MCF 10A (cell line): ENCODE data around the gene TNFRSF4. TPM values are rescaled to one million over a fixed set of nuclear protein-coding genes. Genes with fewer than 3 reads are reported as not detected.

ENCODE experiments used
- BruUV-seq: library from RNA; stranded (reverse); fragments of 400-500 nt; replicated peaks from 2 replicates; lab custom pipeline; 2021; lab: Mats Ljungman, UMichigan
- CTCF ChIA-PET: fragments of 300-600 bp; sonication (Branson Sonifier 250); formaldehyde crosslinking; extraction: SDS; loops from one replicate; lab custom pipeline; 2021; ENCODE audit warnings: antibody characterized with exemption, inconsistent platforms; lab: Yijun Ruan, JAX
- POLR2A ChIA-PET: fragments of 300-600, 350-650 bp; sonication (Branson Sonifier 250); formaldehyde crosslinking; extraction: SDS; loops from one replicate; lab custom pipeline; 2020; ENCODE audit warnings: antibody characterized with exemption, inconsistent platforms; lab: Yijun Ruan, JAX
- DNase-seq: peaks from one replicate; pipeline ENCODE4 v3.0.0-alpha.2; 2018; ENCODE audit not compliant: unreplicated experiment
- H3K27ac Mint-ChIP-seq: one replicate; pipeline ENCODE4 v1.8.0; 2022; ENCODE audit warnings: mild to moderate bottlenecking, low read depth, mixed read lengths; ENCODE audit not compliant: unreplicated experiment
- H3K27me3 Mint-ChIP-seq: one replicate; pipeline ENCODE4 v1.8.0; 2022; ENCODE audit warnings: mixed read lengths; ENCODE audit not compliant: insufficient read depth, unreplicated experiment
- H3K36me3 Mint-ChIP-seq: one replicate; pipeline ENCODE4 v1.8.0; 2022; ENCODE audit warnings: mild to moderate bottlenecking, moderate library complexity, mixed read lengths; ENCODE audit not compliant: insufficient read depth, unreplicated experiment
- H3K4me1 Mint-ChIP-seq: one replicate; pipeline ENCODE4 v1.8.0; 2022; ENCODE audit warnings: mixed read lengths; ENCODE audit not compliant: insufficient read depth, unreplicated experiment
- H3K4me3 Mint-ChIP-seq: one replicate; pipeline ENCODE4 v1.8.0; 2022; ENCODE audit warnings: mild to moderate bottlenecking, moderate library complexity, mixed read lengths; ENCODE audit not compliant: unreplicated experiment
- H3K9me3 Mint-ChIP-seq: one replicate; pipeline ENCODE4 v1.8.0; 2022; ENCODE audit warnings: mixed read lengths; ENCODE audit not compliant: unreplicated experiment
- intact Hi-C: fragments of 100-400 bp; cut with micrococcal nuclease; formaldehyde crosslinking; loops from 2 replicates; pipeline ENCODE4 v1.14.1; 2022
- total RNA-seq: library from RNA; stranded (reverse); gene quantifications from 2 replicates; pipeline ENCODE4 v1.2.3, GENCODE V29; 2022
- TF ChIP-seq, protein P1 (sequence below): fragments of 200-600 bp; IDR thresholded peaks from one replicate; pipeline ENCODE4 v1.8.0; 2022; ENCODE audit warnings: antibody characterized with exemption, mild to moderate bottlenecking; ENCODE audit not compliant: unreplicated experiment

Gene TNFRSF4
- total RNA-seq, 1 experiment from 2014 or later: not detected

DNA sequence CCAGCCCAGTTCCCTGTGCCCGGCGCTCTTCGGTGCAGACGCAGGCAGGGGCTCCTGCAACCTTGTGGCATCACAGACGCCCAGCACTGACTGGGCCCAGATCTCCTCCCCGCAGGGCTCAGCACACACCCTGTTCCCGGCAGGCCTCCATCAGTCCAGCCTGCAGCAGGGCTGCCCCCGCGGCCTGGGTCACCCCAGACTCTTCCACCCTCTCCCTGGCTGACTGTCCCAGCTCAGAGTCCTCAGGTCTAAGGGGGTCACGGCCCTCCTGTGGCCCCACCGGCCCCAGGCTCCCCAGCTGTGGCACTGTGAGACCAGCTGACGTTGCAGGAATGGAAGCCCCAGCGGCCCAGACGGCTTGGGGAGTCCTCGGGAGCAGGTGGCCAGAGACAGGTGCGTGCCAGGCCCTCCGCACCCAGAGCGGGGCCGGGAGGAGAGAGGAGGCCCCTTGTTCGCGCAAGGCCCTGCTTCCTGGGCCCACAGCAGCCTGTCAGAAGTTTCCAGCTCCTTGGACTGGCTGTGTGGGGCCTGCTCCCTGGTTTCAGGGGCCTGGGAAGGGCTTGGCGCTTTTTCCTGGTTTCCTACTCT, 22.3 kb upstream of the TNFRSF4 start:
- no peaks in the 10 kb centered on the region for H3K4me1 Mint-ChIP-seq
- H3K27me3 Mint-ChIP-seq: no peaks in the 10 kb centered on the region
- H3K4me3 Mint-ChIP-seq: no peak overlapping the region
- DNase-seq: no peak
- no peak overlapping the region for H3K27ac Mint-ChIP-seq
- BruUV-seq: no TSS peak
- ChIA-PET POLR2A (no interaction called here), CTCF (no interaction called here)
- H3K36me3 Mint-ChIP-seq: peaks cover 10% of the 10 kb centered on the region
- H3K9me3 Mint-ChIP-seq: no peaks in the 10 kb centered on the region
- TF ChIP-seq, protein P1, sequence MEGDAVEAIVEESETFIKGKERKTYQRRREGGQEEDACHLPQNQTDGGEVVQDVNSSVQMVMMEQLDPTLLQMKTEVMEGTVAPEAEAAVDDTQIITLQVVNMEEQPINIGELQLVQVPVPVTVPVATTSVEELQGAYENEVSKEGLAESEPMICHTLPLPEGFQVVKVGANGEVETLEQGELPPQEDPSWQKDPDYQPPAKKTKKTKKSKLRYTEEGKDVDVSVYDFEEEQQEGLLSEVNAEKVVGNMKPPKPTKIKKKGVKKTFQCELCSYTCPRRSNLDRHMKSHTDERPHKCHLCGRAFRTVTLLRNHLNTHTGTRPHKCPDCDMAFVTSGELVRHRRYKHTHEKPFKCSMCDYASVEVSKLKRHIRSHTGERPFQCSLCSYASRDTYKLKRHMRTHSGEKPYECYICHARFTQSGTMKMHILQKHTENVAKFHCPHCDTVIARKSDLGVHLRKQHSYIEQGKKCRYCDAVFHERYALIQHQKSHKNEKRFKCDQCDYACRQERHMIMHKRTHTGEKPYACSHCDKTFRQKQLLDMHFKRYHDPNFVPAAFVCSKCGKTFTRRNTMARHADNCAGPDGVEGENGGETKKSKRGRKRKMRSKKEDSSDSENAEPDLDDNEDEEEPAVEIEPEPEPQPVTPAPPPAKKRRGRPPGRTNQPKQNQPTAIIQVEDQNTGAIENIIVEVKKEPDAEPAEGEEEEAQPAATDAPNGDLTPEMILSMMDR: no peak
- intact Hi-C loops: no loop called here

DNA sequence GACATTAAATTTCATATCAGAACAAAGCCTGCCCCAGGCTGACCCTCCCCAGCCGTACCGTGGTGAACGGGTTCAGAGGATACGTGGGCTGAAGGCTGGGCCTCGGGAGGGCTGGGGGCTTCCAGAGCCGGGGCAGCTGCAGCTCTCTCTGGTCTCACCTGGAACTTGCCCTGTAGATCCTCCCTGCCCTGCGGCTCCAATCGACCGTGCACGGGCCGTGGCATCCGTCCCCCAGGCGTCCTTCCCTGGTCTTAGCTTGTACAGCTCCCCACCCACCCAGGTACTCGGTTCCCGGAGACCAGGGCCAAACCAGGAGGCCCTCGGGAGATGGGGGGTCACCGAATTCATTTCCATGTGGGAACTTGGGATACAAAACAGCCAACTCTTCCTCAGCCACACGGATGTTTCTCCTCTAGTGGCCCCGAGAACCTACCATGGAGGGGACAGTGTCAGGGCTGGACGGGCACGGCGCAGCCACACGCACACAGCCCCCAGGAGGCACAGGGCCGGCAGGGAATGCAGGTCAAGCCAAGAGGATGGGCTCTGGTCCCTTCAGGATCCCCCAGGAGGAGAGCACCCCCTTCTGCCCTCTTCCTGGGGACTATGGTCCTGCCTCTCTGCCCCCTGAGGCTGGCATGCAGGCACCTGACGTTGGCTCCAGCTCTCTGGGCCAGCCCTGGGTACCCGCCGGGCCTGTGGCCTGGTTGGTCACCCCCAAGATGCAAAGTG, 21.2 kb upstream of the TNFRSF4 start:
- ChIA-PET CTCF (no interaction called here), POLR2A (no interaction called here)
- Mint-ChIP-seq H3K4me1 (no peaks in the 10 kb centered on the region), H3K9me3 (no peaks in the 10 kb centered on the region), H3K36me3 (peaks cover 10% of the 10 kb centered on the region), H3K27me3 (no peaks in the 10 kb centered on the region), H3K4me3 (no peak overlapping the region), H3K27ac (no peak overlapping the region)
- DNase-seq: no peak
- TF ChIP-seq, protein P1: no peak
- BruUV-seq: no TSS peak
- intact Hi-C loops: no loop called here

DNA sequence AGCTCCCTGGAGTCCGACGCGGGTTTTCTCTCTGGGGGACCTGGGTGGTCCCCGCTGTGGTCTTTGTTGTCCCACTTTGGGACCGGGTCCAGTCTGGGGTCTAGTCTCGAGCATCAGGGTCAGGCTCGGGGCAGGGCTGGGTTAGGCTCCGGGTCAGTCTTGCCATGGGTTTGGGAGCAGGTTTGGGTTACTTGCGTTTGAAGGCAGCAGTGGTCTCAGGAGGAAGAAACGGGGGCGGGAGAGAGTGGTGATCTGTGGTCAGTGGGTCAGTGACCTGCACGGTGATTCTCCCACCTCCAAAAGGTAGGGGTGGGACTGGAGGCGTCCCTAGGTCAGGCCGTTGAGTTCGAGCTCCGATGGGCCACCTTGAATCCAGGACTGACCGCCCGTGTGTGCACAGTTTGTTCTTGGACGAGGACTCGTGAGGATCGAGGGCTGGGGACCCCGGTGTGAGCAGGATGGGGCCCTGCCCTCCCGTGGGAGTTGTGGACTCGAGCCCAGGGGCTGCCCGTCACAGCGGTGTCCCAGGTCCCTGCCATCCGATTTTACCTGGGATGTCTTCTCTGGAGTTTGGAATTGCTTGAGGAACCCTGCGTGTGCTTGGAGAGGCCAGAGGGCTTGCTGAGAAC, 20.3 kb upstream of the TNFRSF4 start:
- BruUV-seq: no TSS peak
- intact Hi-C loops: loop anchor here (5.0 kb wide), 1 partner anchor 58 kb away; no protein-coding TSS in a partner anchor
- TF ChIP-seq, protein P1: no peak
- Mint-ChIP-seq H3K4me3 (peak overlapping the region; percentile 68), H3K9me3 (no peaks in the 10 kb centered on the region), H3K27me3 (no peaks in the 10 kb centered on the region), H3K27ac (no peak overlapping the region), H3K36me3 (peaks cover 10% of the 10 kb centered on the region), H3K4me1 (peaks cover 7% of the 10 kb centered on the region)
- DNase-seq: no peak
- ChIA-PET CTCF (no interaction called here), POLR2A (no interaction called here)

DNA sequence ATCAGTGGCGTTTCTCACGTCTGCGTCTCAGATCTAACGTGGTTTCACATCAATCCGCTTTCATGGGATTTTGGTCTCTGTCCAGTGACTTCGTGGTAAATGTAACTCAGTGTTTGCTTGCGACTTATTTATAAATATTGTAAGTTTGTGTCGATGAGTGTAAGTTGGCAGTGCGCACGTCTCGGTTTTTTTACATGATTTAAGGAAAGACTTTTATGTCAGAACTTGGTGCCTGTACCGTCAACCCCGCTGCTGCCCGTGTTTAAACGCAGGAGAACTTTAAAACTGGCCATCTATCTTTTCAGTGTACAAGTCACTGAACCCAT, 19.6 kb upstream of the TNFRSF4 start:
- Mint-ChIP-seq H3K4me3 (peak overlapping the region; percentile 68), H3K9me3 (no peaks in the 10 kb centered on the region), H3K27ac (no peak overlapping the region), H3K4me1 (peaks cover 8% of the 10 kb centered on the region), H3K27me3 (no peaks in the 10 kb centered on the region), H3K36me3 (peaks cover 10% of the 10 kb centered on the region)
- BruUV-seq: no TSS peak
- POLR2A ChIA-PET: no interaction called here
- no peak for DNase-seq
- CTCF ChIA-PET: no interaction called here
- TF ChIP-seq, protein P1: no peak
- intact Hi-C loops: loop anchor here (5.0 kb wide), 1 partner anchor 59 kb away; no protein-coding TSS in a partner anchor
